GM19099 (cell line): ENCODE results near the gene CHRNA10.

Experiments used
- POLR2A ChIP-seq: IDR thresholded peaks from 3 replicates; pipeline ENCODE4 v1.6.1; 2011; ENCODE audit warnings: low read depth; ENCODE audit not compliant: insufficient read length; ENCODE audit errors: extremely low read depth

CHRNA10 gene

GRCh38 chr11:3671334-3672254, at the start of gene CHRNA10:
CHRNA10 (minus strand) TSS chr11:3671384; CDS start chr11:3671312, 72 bp downstream.
- no peak for TF ChIP-seq POLR2A

DNA sequence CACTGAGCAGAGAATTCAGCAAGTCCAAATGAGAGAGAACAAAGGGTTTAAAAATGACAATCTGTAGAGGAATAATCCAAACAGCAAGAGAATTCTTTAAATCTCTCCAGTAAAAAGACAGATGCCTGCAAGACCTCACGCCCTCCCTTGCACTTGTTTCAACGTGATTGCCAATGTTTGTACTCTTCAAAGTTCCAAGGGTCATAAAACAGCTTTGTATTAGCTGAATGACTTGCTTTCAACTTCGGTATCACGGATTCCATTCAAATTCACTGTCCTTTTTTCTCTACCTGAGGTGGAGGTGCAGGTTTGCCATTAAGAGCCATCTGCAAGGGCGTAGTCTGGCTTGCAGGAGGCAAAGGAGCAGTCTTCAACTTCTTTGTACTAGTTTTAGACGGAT, 41.1 kb upstream of the CHRNA10 start:
- no peak for TF ChIP-seq POLR2A

DNA sequence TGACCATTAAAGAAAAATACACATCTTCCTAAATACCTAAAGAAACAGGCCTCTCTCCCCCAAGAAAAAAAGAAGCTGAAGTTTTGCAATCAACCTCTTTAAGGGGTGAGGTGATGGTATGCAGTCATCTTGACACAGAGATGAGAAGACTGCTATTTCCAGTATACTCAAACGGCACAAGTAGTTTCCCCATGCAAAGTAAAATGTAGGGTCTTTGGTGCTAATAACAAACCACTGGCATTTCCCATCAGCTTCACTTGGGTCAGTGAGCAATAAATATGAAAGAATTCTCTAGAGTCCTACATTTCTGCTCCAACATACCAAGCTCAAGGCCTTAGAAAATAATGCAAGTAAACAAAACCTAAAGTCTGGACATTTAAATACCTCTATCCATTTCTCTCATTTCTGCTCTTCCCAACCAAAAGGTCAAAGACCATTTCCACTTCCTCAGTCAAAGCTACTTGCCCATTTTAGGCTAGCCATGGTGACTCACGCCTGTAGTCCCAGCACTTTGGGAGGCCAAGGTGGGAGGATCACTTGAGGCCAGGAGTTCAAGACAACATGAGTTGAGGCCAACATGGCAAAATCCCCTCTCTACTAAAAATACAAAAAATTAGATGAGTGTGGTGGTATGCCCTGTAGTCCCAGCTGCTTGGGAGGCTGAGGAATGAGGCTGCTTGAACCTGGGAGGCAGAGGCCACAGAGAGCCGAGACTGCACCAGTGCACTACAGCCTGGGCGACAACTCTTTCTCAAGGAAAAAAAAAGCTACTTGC, 39.5 kb upstream of the CHRNA10 start:
- TF ChIP-seq POLR2A: no peak

GRCh38 chr11:3709977-3710376, 38.8 kb upstream of the CHRNA10 start:
- no peak for TF ChIP-seq POLR2A

GRCh38 chr11:3707176-3707575, 36.0 kb upstream of the CHRNA10 start:
- TF ChIP-seq POLR2A: no peak

DNA sequence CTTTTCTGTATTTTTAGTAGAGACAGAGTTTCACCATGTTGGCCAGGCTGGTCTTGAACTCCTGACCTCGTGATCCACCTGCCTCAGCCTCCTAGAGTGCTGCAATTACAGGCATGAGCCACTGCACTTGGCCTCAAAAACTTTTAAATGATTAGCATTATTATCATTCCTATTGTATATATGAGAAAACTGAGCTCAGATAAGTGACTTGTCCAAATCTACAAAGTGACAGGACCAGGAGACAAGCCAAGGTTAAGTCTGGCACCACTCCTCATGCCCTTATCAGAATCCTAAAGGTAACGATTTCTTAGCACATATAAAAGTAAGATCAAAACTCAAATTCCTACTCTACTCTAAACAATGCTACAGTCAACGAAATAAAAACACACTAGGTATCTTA, 32.2 kb upstream of the CHRNA10 start:
- TF ChIP-seq POLR2A: no peak

GRCh38 chr11:3700910-3701309, 29.7 kb upstream of the CHRNA10 start:
- no peak for TF ChIP-seq POLR2A

DNA sequence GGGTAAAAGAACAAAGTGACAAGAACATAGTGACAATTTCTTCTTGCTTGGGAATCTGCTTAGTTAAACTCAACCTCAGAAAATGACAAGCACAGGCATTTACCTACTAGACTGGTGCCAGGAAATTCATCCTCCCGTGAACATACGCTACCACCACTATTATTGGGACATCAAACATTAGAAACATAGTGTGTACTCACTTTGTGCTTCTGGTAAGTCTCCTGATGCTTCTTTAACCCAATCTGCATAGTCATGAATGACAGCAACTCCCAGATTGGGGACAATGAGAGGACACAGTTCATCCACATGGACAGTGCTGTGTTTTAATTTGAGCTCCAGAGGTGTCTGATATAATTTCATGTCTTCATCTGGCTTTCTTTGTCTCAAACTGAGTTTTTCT, 29.2 kb upstream of the CHRNA10 start:
- TF ChIP-seq POLR2A: no peak

DNA sequence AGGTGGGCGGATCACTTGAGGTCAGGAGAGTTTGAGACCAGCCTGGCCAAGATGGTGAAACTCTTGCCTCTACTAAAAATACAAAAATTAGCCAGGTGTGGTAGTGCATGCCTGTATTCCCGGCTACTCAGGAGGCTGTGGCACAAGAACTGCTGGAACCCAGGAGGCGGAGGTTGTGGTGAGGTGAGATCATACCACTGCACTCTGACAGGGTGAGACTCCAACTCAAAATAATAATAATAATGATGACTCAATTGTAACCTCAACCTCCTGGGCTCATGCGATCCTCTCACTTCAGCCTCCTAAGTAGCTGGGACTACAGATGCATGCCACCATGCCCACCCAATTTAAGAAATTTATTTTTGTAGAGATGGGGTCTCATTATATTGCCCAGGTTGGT, 15.6 kb upstream of the CHRNA10 start:
- no peak for TF ChIP-seq POLR2A

- no peak for TF ChIP-seq POLR2A
Measured at GRCh38 chr11:3685923-3686322, 14.7 kb upstream of the CHRNA10 start.

DNA sequence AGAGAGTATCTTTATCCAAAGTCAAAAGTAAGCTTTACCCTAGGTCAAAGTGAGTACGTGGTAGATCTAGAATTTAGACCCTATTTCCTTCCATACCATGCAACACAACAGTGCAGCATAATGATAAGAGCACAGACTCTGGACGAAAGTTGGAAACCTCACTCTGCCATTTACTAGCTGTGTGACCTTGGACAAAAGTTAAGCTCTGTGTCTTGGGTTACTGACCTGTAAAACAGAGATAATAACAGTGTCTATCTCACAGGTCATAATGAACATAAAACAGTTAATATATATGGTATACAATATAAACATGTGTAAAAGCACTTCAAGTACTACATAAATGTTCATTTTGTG, 13.6 kb upstream of the CHRNA10 start:
- no peak for TF ChIP-seq POLR2A

DNA sequence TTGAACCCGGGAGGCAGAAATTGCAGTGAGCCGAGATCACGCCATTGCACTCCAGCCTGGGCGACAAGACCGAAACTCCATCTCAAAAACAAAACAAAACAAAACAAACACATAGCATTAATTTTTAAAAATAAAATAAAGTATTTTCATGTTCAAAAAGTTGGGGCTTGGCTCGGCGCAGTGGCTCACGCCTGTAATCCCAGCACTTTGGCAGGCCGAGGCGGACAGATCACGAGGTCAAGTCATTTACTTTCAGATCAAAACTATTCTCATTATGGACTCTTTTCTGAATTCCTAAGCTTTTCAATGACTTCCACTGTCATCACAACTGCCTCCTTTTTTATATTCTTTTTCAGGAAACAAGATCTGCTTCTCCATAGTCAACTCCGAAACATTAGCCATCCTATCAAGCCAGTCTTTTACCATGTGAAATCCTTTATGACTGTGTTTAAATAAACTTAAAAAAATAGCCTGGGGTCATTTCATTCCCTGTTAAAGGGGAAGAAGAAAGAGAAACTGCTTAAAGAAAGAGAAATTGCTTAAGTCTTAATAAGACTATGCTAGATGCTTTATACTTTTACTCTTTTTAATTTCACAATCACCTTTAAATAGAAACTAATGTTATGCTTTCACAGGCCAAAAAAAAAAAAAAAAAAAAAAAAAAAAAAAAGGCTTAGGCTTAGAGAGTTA, 13.1 kb upstream of the CHRNA10 start:
- TF ChIP-seq POLR2A: no peak

- TF ChIP-seq POLR2A: no peak
Measured at GRCh38 chr11:3683039-3683438, 11.9 kb upstream of the CHRNA10 start.

DNA sequence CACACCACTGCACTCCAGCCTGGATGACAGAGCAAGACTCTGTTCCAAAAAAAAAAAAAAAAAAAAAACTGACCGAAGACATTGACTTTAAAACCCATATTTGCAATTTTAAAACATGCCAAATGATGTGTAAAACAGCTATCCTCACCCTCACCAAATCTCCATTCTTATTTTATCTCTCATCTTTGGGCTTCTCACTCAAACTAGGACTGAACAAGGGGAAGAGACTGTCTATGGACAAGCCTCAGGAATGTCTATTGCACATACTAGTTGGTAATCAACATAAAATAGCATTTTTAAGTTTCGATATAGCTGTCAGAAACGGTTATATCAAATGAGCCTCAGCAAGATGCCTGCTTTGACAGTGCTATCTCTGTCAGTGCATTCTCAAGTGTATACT, 7.9 kb upstream of the CHRNA10 start:
- no peak for TF ChIP-seq POLR2A

- TF ChIP-seq POLR2A: no peak
Measured at GRCh38 chr11:3675971-3676370, 4.8 kb upstream of the CHRNA10 start.

DNA sequence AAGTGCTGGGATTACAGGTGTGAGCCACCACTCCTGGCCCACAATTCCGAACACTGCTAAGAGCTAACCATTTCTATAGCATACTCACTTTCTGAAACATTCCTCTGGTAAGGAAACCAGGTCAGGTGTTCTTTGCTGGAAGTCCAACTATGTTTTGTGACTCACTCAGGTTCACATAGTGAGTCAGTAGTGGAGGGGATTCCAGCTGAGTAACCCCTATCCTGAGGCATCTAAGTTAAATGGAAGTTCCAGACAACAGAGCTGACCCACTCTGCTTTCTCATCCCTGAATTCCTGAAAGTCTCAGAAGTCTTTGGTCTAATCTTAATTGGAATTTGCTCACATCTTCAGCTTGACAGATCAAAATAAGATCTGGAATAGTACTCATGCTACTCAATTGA, 3.0 kb upstream of the CHRNA10 start:
- TF ChIP-seq POLR2A: no peak

DNA sequence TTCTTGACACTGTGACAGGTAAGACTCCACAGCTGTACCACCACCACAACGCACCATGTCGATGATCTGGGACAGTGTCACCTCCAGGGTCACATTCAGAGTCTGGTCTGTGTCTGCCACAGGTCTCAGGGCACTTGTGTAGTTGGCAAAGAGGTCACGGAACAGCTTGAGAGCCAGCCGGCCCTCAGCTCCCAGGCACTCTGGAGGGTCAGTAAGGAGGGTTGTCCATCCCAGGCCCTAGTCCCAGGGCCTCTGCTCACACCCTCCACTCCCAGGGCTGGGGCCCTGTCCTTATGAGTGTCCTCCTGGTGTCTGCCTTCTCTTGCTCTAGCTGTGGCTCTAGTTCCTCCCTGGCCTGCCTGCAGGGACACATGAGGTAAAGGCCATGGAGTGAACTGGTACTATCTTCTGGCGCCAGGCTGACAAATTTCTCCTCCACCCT, 1.4 kb downstream of the CHRNA10 start:
- TF ChIP-seq POLR2A: no peak
